Measurements from ENCODE around the gene SRSF11.
"Not testable (repeated sequence)": the region's sequence is repeated elsewhere in the genome, so short reads cannot be mapped to it uniquely, and the experiment has no call there.

Gene SRSF11

DNA sequence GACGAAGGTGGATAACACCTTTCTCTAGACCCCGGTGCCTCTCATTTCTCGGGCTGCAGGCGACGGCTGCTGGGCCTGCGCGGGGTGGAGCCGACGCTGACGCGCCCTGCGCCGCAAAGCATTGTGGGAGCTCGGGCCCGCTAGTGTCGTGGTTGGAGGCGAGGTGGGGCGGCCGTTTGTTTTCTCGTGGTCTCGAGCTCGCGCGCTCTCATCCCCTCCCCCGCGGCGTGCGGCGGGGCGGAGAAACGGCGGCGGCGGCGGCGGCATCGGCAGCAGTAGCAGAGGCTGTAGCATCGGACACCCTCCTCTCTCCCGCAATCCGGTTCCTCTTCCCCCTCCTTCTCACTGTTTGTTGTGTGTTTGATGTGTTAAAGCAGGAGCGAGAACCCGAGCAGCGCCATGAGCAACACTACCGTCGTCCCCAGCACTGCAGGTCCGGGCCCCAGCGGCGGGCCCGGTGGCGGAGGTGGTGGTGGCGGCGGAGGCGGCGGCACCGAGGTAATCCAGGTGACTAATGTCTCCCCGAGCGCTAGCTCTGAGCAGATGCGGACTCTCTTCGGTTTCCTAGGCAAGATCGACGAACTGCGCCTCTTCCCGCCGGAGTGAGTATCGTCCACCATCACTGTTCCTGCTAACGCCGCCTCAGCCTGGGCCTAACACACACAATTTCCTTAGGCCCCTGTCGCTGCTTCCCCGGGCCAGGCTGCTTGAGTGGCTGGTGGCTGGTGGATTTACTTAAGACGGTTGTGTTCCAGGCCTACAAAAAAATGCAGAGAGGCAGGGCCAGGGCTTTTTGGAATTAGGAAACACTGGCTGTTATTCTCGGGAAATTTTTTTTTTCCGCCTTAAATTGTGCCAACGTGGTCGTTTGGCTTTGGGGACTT, at the start of gene SRSF11:
SRSF11 (plus strand) TSS at position 143 of the 884 bp plus-strand sequence; CDS start at position 400, 257 bp downstream.
- peak; percentile 88 to 94 for DNase-seq

- no peak for DNase-seq
Measured at GRCh38 chr1:70171512-70171911, 49.7 kb upstream of the SRSF11 start.

- DNase-seq: not testable (repeated sequence)
Measured at GRCh38 chr1:70185181-70185580, 36.0 kb upstream of the SRSF11 start.

DNA sequence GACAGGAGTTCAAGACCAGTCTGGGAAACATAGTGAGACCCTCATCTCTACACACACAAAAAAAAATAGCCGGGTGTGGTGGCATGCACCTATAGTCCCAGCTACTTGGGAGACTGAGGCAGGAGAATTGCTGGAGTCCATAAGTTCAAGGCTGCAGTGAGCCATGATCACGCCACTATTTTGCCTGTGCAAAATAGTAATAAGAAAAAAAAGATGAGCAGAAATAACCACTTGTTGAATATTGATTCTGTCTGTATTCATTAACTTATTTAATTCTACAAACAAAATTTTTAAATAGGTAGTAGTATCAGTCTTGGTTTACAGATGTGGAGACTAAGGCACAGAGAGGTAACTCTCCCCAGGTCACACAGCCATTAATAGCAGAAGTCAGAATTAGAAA, 32.7 kb upstream of the SRSF11 start:
- DNase-seq: no peak

GRCh38 chr1:70190180-70190579, 31.0 kb upstream of the SRSF11 start:
- no peak for DNase-seq

- not testable (repeated sequence) for DNase-seq
Measured at GRCh38 chr1:70192446-70192845, 28.7 kb upstream of the SRSF11 start.

GRCh38 chr1:70194601-70195000, 26.6 kb upstream of the SRSF11 start:
- DNase-seq: no peak

DNA sequence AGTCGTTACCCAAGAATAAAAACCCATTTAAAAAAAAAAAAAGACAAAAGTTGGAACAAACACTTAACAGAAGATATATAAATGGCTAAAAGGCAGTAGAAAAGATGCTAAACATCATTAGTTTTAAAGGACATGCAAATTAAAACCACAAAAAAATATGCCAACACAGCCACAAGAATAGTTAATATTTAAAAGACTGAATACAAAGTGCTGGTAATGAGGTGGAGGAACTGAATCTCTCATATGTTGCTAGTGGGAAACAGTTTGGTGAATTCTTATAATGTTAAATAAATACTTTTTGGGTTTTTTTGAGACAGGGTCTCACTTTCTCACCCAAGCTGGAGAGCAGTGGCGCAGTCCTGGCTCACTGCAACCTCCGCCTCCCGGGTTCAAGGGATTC, 25.8 kb upstream of the SRSF11 start:
- no peak for DNase-seq

DNA sequence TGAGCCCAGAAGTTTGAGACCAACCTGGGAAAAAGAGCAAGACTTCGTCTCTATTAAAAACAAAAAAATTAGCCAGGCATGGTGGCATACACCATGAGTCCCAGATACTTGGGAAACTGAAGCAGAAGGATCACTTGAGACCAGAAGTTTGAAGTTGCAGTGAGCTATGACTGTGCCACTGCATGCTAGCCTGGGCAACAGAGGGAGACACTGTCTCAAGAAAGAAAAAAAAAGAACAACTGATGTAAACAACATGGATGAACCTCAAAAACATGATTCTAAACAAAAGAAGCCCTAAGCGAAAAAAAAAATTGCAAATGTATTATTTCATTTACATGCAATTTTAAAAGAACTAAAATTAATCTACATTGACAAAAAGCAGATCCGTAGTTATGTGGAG, 24.8 kb upstream of the SRSF11 start:
- no peak for DNase-seq

- DNase-seq: no peak
Measured at GRCh38 chr1:70200065-70200464, 21.1 kb upstream of the SRSF11 start.

DNA sequence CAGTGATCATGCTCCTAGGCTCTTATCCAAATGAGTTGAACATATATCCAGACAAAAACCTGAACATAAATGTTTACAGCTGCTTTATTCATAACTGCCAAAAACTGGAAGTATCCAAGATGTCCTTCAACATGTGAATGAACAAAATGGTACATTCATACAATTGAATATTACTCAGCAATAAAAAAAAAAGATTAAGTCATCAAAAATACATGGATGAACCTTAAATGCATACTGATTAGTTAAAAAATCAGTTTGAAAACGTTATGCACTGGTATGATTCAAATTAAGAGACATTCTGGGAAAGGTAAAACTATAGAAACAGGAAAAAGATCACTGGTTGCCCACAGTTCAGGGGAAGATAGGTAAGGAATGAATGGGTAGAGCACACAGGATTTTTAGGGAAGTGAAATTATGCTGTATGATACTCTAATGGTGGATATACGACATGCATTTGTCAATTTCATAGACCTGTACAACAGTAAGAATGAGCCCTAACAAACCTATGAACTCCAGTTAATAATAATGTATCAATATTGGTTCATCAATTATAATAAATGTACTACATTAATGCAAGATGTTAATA, 18.9 kb upstream of the SRSF11 start:
- DNase-seq: no peak

DNA sequence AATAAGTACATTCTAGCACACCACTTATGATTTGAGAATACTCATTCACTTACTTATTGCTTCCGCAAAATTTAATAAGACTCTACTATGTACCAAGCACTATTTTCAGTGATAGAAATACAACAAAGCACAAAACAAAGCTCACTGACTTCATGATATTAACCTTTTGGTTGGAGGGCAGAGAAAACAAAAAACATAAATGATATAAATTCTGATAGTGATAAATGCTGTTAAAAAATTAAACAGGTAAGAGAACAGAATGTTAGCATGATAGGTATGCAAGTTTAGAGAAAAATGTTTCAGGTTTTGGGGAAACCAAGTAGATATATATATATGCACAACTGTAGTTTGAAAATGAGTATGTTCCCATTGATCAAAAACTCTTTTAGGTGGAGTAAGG, 17.0 kb upstream of the SRSF11 start:
- DNase-seq: no peak

- DNase-seq: no peak
Measured at GRCh38 chr1:70204600-70204999, 16.6 kb upstream of the SRSF11 start.

DNA sequence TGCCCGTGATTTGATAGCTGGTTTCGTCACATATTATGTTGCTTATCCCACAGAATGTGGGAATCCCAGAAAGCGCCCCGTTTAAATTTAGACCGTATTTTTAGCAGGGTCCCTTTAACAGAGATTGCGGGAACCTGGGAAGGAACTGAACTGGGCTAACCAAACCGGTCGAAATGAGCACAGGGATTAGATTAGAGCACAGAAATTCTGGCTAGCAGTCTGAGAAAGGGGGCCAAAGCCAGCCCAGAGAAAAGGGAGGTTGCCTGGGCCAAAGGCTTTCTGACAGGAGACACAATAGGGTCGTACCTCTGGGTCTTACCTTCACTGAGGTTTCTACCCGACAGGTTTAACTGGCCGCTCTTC, 16.1 kb upstream of the SRSF11 start:
- no peak for DNase-seq

GRCh38 chr1:70205434-70206118, 15.6 kb upstream of the SRSF11 start, which contains the start of gene LRRC40:
LRRC40 (minus strand) TSS chr1:70205579; CDS start chr1:70205540, 39 bp downstream.
- DNase-seq: peak; percentile 89 to 93

- DNase-seq: not testable (repeated sequence)
Measured at GRCh38 chr1:70206833-70207232, 14.3 kb upstream of the SRSF11 start.

DNA sequence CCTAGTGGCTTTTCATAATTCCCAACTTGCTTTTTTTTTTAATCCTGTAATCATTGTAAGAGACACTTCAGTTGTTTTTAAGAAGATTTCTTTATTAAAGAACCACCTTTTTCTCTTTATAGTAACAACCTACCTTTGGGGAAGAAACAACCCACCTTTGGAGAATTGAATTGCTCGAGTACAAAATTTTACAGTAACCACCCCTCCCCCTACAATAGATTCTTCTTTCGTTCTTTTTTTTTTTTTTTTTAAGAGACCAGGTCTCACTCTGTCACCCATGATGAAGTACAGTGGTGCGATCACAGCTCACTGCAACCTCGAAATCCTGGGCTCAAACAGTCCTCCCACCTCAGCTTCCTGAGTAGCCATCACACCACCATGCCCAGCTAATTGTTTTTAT, 13.7 kb upstream of the SRSF11 start:
- no peak for DNase-seq

DNA sequence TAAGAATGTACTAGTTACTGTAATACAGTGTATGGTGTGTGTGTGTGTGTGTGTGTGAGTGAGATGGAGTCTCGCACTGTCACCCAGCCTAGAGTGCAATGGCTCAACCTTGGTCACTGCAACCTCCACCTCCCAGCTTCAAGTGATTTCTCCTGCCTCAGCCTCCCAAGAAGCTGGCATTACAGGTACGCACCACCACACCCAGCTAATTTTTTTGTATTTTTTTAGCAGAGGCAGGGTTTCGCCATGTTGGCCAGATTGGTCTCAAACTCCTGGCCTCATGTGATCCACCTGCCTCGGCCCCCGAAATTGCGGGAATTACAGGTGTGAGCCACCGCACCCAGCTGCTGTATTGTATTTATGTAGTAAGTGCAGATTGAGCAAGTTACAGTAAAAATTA, 12.9 kb upstream of the SRSF11 start:
- no peak for DNase-seq

DNA sequence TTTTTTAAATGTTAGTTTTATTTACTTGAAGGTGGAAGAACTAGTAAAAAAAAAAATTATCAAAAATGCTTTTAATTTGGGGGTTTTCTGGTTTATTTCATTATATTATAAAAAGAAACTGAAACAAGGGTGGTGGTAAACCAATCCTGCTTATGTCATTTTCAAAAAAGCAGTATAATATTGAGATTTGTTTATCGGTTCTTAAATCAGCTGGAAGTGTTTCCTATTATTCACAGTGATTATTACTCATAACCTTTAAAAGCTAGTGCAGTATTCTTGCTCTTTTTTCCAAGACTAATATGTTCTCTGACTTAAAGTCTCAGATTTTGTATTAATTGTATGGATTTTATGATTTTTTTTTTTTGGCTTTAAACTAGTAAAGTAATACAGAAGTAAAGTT, 10.4 kb upstream of the SRSF11 start:
- DNase-seq: no peak

GRCh38 chr1:70211541-70211940, 9.6 kb upstream of the SRSF11 start:
- DNase-seq: no peak

- no peak for DNase-seq
Measured at GRCh38 chr1:70220015-70220414, 1.2 kb upstream of the SRSF11 start.

GRCh38 chr1:70220517-70221237, 503 bp upstream of the SRSF11 start:
- no peak for DNase-seq

DNA sequence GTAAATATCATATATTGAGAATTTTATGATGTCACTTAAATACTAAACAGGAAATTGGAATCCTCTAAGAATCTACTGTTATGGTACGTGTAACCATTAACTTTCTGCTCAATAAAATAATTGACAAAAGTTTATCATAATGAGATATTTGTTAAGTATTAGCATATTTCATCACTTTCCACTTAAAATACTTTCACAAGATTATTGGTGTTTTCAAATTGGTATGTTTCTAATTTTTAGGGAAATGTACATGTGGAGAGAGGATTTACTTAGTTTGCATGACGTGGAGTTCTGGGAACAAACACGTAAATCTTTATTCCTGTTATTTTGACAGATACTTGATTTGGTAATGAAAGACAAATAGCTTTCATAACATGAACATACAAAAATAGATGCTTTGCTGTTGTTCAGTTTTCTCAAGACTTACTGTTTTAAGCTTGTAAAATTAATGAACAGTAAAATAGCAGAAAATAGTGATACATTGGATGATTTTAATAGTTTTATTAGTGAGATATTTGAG, 1.6 kb downstream of the SRSF11 start:
- no peak for DNase-seq
